Mesothelial cell of epicardium (in vitro differentiated cells): ENCODE data around the gene DICER1. TPM values are rescaled to one million over a fixed set of nuclear protein-coding genes. Genes with fewer than 3 reads are reported as not detected.

ENCODE experiments used
- DNase-seq, 2 experiments: peaks; one replicate each; pipeline ENCODE4 v3.0.0; 2021; ENCODE audit warnings: low spot score in 2 of 2; ENCODE audit not compliant: unreplicated experiment in 2 of 2
- H3K27ac Mint-ChIP-seq: 2 replicates; pipeline ENCODE4 v1.8.0; 2021; ENCODE audit warnings: mixed read lengths
- H3K27me3 Mint-ChIP-seq: 2 replicates; pipeline ENCODE4 v1.8.0; 2021; ENCODE audit warnings: low read depth, mixed read lengths
- H3K36me3 Mint-ChIP-seq: 2 replicates; pipeline ENCODE4 v1.8.0; 2021; ENCODE audit warnings: mixed read lengths
- H3K4me1 Mint-ChIP-seq: 2 replicates; pipeline ENCODE4 v1.8.0; 2021; ENCODE audit warnings: mixed read lengths
- H3K4me3 Mint-ChIP-seq: 2 replicates; pipeline ENCODE4 v1.8.0; 2021; ENCODE audit warnings: mild to moderate bottlenecking, moderate library complexity, mixed read lengths
- H3K9me3 Mint-ChIP-seq: 2 replicates; pipeline ENCODE4 v1.8.0; 2021; ENCODE audit warnings: mixed read lengths
- total RNA-seq: library from RNA; stranded (reverse); gene quantifications from 3 replicates; pipeline ENCODE4 v1.2.1, GENCODE V29; 2021
- TF ChIP-seq, protein P1 (sequence below): fragments of 200-600 bp; sonication (generic); IDR thresholded peaks from one replicate; pipeline ENCODE4 v1.5.0; 2021; ENCODE audit warnings: antibody characterized with exemption; ENCODE audit not compliant: unreplicated experiment

DICER1 gene
- total RNA-seq, 1 donor from 2014 or later = 148 TPM

DNA sequence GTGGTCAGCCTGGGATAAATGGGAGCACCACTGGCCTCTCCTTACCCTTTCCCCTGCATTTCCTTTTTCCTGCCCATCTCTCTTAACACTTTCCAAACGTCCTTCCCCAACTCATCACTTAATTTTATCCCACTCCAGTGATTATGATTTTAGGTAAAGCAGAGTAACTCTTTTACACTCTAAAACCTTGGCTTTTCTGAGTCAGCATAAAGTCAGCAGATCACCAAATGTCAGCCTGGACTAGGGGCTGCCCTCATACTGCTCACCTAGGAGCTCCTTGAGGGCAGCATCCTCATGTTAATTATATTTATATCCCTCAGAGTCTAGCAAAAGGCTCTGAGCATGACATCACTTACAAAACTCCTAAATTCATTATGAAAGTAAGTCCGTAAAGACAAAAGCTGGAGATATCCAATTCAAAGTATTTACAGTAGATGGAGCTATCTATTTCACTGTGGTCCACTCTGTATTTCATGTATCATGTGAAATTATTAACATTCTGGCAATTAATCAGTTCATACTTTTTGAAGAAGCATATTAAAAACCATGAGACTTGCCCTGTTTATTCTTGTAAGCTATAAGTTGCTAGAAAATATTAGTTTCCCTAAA is 17.0 kb upstream of the DICER1 start:
- Mint-ChIP-seq H3K27me3 (no peaks in the 10 kb centered on the region), H3K4me3 (no peak overlapping the region), H3K36me3 (peaks cover 8% of the 10 kb centered on the region), H3K4me1 (peaks cover 7% of the 10 kb centered on the region), H3K27ac (no peak overlapping the region), H3K9me3 (peaks cover 3% of the 10 kb centered on the region)
- DNase-seq = no peak
- TF ChIP-seq, protein P1, sequence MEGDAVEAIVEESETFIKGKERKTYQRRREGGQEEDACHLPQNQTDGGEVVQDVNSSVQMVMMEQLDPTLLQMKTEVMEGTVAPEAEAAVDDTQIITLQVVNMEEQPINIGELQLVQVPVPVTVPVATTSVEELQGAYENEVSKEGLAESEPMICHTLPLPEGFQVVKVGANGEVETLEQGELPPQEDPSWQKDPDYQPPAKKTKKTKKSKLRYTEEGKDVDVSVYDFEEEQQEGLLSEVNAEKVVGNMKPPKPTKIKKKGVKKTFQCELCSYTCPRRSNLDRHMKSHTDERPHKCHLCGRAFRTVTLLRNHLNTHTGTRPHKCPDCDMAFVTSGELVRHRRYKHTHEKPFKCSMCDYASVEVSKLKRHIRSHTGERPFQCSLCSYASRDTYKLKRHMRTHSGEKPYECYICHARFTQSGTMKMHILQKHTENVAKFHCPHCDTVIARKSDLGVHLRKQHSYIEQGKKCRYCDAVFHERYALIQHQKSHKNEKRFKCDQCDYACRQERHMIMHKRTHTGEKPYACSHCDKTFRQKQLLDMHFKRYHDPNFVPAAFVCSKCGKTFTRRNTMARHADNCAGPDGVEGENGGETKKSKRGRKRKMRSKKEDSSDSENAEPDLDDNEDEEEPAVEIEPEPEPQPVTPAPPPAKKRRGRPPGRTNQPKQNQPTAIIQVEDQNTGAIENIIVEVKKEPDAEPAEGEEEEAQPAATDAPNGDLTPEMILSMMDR = no peak

DNA sequence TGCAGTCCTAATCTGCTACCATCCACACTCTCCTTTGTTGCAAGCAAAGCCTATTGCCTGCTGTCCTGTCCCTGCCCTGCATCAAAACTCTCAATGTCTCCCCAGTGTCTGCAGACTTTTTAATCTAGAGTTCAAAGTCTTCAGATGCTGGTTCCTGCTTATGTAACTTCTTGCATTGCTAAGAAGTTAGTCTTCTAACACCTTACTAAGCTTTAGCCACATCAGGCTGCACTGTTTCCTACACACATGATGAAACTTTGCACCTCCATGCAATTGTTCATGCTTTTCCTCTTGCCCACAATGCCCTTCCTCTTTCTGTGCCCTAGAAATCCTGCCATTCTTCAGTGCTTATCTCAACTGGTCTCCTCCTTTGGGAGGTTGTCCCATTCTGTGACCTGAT is 16.2 kb upstream of the DICER1 start:
- Mint-ChIP-seq H3K9me3 (peaks cover 3% of the 10 kb centered on the region), H3K4me1 (peaks cover 7% of the 10 kb centered on the region), H3K27me3 (no peaks in the 10 kb centered on the region), H3K36me3 (peaks cover 7% of the 10 kb centered on the region), H3K27ac (no peak overlapping the region), H3K4me3 (no peak overlapping the region)
- TF ChIP-seq, protein P1 = no peak
- no peak for DNase-seq

DNA sequence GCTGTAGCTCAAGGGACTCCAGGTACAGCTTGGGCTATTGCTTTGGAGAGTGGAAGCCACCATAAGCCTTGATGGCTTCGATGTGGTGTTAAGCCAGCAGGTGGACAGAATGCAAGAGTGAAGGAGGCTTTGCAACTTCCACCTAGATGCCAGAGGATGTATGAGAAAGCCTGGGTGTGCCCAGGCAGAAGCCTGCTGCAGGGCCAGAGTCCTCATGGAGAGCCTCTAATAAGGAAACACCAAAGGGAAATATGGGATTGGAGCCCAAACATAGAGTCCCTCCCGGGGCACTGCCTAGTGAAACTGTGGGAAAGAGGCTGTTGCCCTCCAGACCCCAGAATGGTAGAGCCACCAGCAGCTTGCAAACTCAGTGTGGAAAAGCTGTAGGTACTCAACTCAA is 9.8 kb upstream of the DICER1 start:
- Mint-ChIP-seq H3K4me3 (no peak overlapping the region), H3K36me3 (peaks cover 33% of the 10 kb centered on the region), H3K27me3 (no peaks in the 10 kb centered on the region), H3K9me3 (peaks cover 33% of the 10 kb centered on the region), H3K4me1 (peaks cover 7% of the 10 kb centered on the region), H3K27ac (no peak overlapping the region)
- TF ChIP-seq, protein P1 = no peak
- no peak for DNase-seq

DNA sequence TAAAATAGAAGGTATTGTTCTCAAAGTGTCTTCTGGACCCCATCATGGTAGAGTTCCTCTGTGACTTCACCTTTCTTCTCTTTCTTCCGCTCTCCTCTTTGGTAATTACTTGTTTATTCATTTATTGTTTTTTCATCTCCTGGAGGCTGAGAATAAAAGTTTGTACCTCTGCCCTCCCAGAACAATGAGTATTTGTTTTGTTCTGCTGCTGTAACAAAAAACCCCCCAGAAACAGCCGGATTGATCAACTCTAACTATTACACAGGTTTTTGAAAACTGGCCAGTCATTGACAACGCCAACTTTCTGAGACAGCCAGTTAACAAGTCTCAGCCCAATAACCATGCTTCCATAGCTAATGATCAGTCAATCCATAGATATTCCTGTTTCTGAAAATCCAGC is 8.2 kb upstream of the DICER1 start:
- Mint-ChIP-seq H3K27ac (no peak overlapping the region), H3K36me3 (peaks cover 31% of the 10 kb centered on the region), H3K9me3 (peaks cover 33% of the 10 kb centered on the region), H3K27me3 (no peaks in the 10 kb centered on the region), H3K4me1 (peaks cover 21% of the 10 kb centered on the region), H3K4me3 (no peak overlapping the region)
- TF ChIP-seq, protein P1 = no peak
- DNase-seq = no peak

DNA sequence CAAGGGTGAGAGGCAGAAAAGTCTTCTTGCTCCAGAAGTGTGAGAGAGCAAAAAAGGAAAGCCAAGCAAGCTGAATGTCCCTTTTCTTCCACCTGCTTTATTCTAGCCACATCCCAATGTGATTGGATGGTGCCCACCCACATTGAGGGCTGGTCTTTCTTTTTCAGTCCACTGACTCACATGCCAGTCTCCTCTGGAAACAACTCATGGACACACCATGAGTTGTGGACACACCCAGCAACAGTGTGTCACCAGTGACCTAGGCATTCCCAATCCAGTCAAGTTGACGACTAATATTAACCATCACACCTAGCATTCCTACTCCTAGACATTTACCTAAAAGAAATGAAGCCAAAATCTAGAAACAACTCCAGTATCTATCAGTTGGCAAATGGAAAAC is 7.2 kb upstream of the DICER1 start:
- no peaks in the 10 kb centered on the region for H3K27me3 Mint-ChIP-seq
- H3K4me3 Mint-ChIP-seq = no peak overlapping the region
- peaks cover 33% of the 10 kb centered on the region for H3K9me3 Mint-ChIP-seq
- TF ChIP-seq, protein P1 = no peak
- no peak for DNase-seq
- peaks cover 26% of the 10 kb centered on the region for H3K4me1 Mint-ChIP-seq
- H3K36me3 Mint-ChIP-seq = peaks cover 31% of the 10 kb centered on the region
- no peak overlapping the region for H3K27ac Mint-ChIP-seq

DNA sequence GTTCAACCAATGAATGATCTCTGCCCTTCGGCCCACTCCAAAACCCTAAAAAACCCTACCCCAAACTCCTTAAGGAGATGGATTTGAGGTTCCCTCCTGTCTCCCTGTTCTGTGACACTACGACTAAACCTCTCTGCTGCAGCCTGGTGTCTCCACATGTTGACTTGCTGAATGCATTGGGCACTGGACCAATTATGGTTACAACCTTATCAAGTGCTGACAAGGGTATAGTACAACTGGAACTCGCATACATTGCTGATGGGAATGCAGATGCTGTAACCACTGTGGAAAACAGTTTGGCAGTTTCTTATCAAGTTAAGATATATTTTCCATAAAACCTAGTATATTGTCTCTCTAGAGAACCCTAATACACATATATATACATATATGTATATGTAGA is 6.3 kb upstream of the DICER1 start:
- no peak for DNase-seq
- Mint-ChIP-seq H3K4me1 (peaks cover 27% of the 10 kb centered on the region), H3K4me3 (no peak overlapping the region), H3K27me3 (no peaks in the 10 kb centered on the region), H3K9me3 (peaks cover 33% of the 10 kb centered on the region), H3K36me3 (peaks cover 31% of the 10 kb centered on the region), H3K27ac (no peak overlapping the region)
- TF ChIP-seq, protein P1 = no peak
